ENCODE results near the gene SGO2.

GRCh38 chr2:200631287-200631686 lies 105.3 kb downstream of the SGO2 start:
- TF ChIP-seq OSR1 (CRISPR knock-in tag; IDR thresholded peaks at IDR 0.05) (no peak), CSDC2 (CRISPR knock-in tag; IDR thresholded peaks at IDR 0.05) (no peak), PPARA (CRISPR knock-in tag; IDR thresholded peaks at IDR 0.05; ENCODE audit: borderline replicate concordance) (no peak), ESRRG (CRISPR knock-in tag; IDR thresholded peaks at IDR 0.05) (no peak), GLIS3 (CRISPR knock-in tag; IDR thresholded peaks at IDR 0.05) (no peak), ZNF70 (CRISPR knock-in tag; IDR thresholded peaks at IDR 0.05) (no peak), ZFP3 (CRISPR knock-in tag; IDR thresholded peaks at IDR 0.05) (no peak), TCF4 (CRISPR knock-in tag; IDR thresholded peaks at IDR 0.05; ENCODE audit: borderline replicate concordance) (no peak), RARB (CRISPR knock-in tag; IDR thresholded peaks at IDR 0.05) (no peak), ARNTL (CRISPR knock-in tag; IDR thresholded peaks at IDR 0.05; ENCODE audit: borderline replicate concordance, low read depth) (no peak), PATZ1 (CRISPR knock-in tag; IDR thresholded peaks at IDR 0.05; ENCODE audit: borderline replicate concordance) (no peak)

All from SK-N-SH treated with all-trans-retinoic acid at 6 μM for 48 hours (cell line).